ENCODE data around the gene SMC6.

Gene SMC6

DNA sequence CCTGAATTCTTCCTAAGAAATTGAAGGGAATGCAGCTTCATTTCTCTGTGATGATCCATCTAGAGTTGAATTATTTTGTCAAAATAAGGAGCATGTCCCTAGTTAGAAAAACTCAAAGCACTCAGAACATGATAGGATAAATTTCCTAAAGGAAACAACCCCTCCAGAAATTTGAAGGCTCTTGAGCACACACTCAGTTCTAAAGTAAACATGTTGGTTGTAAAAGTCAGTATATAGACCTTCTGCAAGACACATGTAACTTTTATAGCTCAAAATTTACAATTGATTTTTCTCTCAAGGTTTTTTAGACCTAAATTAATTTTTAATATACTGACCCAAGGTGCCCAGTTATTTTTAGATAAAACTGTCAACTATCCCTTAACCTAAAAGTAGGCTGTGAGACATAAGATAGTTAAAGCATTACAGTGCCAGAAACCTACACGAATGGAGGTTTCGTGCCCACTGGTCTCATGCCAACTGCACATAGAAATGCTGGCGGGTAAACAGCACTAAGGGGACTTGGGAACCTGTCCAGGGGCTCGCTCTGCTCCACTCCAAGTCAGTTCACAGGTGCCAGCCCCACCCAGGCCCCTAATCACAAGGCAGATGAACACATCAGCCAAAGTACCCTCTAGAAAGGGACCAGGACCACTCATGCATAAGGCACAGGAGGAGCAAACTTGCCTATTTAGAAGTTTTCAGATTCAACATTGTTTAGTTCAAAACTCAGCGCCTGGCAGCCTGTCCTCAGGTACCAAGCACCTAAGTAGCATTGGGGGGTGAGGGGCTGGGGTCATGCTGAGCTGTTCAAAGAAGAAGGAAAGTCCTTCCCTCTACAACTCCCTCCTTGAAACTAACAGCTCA is 106.5 kb downstream of the SMC6 start:
- no peak for DNase-seq

DNA sequence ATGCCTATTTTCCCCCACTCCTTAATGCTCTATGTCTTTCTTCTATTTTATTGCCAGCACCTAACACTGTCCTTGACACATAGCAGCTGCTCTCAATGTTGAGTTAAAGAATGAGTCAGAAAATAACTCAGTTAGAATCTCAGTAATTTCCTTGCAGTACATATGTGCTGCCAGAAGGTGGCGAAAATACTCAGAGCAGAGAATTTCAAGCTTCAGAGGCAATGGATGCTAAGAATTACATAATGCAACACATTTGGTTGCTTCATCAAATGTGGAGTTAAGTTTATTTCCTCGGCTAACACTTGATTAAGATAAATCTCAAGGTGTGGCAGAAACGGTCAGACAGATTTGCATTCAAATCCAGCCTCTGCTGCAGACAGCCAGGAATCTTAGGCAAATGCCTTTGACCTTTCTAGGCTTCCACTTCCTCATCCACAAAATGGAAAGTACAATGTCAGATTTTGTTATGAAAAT is 107.5 kb downstream of the SMC6 start:
- peak in 3 of 5 donors; percentile 6 to 69 (median 18) for DNase-seq

DNA sequence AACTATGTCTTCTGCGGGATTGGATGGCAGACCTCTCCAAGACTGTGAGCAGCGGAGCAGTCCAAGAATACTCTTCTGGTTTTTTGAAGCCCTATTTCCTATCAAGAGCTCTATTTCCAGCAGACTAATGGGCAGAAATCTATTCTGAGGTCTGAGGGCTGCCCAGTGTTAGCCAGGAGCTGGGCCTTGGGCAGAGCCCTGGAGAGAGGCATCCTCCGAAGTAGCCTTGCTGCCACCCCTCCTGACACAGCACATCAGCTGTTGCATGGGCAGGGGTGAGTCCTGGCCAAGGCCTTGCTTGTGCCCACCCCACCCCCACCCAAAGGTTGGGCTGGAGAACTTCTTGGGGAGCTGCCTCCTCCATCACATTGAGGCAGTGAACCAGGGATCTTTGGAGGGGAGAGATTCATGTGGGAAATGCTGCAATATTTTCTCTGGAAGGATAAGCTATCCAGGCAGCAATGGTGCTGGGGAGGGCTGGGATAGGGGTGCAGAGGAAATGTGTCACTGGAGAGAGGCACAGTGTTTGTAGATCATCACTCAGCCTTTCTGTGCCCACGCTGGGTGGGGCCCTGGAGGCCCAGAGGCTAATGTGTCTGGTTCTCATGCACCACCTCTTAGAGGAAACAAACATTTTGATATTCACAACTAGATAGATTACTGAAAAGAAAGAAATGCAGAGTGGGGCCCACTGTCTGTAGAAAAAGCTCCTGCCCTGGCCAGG is 108.5 kb downstream of the SMC6 start:
- no peak for DNase-seq

DNA sequence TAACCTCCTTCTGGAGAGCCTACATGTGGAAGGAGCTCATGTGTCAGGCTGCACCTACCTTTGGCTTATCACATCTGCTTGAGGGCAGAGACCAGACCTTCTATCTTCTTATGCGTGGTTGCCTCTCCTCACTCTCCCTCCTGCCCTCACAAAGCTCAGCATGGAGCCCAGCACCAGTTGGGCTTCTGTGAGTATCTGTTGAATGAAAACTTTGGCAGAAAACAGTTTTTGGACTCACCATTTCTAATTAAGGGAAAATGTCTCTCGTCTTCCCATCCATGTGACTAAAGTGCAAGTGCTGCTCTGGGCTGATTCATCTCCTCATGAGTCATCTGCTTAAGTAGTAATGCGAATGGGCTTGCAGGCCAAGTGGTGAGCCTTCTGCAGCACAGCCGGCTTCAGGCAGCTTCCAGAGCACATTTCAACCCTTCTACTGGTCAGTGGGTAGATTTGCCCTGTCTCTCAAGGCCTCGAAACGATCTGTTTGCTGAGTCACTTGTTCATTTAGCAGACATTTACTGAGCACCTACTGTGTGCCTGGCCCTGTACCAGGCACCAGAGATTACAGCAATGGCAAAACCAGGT is 110.5 kb downstream of the SMC6 start:
- peak in 1 of 5 donors; percentile 18 for DNase-seq

DNA sequence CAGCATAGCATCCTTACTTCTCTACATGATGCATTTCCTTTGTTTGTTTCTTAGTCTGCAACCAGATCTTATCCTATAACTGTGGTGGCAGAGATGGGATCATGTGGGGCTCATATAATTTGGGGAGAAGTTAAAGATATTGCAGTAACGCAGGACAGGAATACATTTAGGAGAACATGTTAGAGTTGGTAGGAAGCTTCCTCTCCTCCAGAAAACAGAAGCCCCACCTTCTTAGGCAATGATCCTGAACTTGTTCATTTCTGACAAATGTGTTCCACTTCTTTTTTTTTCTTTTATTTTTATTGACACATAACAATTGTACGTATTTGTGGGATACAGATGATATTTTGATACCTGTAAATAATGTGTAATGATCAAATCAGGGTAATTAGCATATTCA is 113.2 kb downstream of the SMC6 start:
- no peak for DNase-seq

DNA sequence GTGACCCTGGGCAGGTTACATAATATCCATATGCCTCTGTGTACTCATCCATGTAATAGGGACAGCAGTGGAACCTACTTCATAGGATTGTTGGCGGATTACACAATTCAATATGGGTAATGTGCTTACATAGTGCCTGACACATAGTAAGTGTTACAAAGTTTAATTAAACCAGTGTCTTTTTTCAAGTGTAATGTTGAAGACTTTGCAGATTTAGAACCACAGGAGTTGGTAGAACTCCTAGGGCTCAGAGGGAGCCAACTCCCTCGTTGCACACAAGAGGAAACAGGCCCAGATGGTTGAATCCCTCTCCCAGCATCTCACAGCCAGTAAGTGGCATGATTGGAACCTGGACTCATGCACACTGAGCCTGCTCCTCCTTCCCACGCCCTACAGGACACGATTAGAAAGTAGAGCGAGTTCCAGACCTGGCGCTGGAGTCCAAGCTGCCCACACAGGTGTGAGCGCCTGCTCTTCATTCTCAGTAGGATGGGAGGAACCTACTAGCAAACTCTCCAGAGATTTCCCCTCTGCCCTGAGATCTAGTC is 115.3 kb downstream of the SMC6 start:
- DNase-seq: no peak

DNA sequence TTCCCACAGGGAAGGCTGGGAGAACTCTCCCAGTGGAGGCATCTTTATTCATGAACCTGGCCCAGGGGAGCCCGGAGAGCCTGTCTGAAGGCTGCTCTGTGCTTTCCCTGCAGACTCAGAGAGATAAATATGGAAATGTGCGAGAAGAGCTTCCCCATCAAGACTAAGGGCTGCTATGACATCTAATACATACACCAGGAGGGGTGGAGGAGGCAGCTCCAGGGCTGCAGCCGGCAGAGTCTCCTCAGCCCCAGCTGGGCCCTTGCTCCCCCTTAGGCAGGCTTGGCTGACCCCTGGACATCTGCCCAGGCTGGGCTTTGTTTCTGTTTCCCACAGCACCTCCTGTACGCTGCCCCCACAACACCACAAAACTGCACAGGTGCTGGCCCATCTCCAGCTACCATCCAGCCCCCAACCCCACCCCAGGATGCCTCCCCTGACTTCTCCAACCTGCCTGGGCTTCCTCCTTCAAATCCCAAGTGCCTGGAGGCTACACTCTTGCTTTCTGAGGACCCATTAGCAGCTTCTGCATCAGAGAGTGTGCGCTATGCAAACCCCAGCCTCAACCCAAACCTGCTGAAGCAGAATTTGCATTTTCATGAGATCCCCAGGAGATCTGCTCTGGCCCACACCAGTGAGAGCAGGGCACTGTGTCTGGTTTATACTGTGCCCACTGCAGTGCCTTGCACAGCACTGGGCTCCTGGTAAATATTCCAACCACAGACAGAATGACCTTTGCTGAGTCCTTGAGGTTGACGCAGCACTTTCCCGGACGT is 116.3 kb downstream of the SMC6 start:
- no peak for DNase-seq

DNA sequence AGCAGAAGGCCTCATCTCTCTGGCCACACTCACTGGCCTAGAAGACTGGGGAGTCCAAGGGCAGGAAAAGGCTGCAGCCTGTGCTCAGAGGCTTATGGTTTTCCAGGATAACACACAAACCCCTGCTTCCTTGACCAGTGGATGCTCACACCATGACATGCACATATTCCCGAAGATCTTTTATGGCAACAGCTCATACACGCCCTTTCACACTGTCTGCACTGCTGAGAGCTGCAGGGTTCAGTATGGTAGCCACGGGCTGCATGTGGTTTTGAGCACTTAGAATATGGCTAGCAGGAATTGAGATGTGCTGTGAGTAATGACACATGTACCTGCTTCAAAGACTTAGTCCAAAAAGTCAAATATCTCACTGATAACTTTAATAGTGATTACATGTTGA is 117.4 kb downstream of the SMC6 start:
- no peak for DNase-seq

DNA sequence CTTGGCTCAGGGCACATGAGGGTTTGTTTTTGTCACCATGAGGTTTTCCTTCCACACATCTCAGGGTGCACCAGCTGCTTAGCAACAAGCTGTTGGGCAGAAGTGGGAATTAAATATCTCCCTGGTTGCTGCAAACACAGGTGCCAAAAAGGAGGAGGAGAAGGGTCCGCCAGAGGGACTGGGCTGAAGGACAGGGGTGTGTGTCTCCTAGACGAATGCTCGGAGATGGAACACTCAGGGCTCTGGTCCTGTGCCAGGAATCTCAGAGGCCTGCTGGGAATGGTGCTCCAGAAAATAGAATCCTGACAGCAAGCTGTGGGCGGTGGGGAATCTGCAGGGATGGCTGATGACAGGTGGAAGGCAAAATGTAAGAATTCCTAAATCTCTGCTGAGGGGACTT is 118.6 kb downstream of the SMC6 start:
- no peak for DNase-seq

DNA sequence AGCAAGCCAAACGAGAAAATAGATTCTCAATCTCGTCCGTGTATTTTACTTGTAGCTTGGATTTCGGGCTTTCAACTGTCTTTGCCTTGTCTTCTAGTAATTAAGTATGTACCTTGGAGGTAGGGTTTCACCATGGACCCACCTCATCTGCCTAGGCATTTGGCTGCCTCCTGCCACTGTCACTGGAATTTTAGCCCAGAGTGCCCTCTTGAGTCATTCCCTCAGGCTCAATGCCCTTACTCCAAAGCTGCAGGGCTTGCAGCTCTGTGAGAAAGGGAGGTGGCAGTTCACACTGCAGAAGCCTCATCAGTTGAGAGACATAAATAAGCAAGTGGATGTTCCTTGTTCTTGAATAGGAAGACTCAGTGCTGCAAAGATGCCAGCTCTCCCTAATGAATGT is 123.5 kb downstream of the SMC6 start:
- DNase-seq: no peak

DNA sequence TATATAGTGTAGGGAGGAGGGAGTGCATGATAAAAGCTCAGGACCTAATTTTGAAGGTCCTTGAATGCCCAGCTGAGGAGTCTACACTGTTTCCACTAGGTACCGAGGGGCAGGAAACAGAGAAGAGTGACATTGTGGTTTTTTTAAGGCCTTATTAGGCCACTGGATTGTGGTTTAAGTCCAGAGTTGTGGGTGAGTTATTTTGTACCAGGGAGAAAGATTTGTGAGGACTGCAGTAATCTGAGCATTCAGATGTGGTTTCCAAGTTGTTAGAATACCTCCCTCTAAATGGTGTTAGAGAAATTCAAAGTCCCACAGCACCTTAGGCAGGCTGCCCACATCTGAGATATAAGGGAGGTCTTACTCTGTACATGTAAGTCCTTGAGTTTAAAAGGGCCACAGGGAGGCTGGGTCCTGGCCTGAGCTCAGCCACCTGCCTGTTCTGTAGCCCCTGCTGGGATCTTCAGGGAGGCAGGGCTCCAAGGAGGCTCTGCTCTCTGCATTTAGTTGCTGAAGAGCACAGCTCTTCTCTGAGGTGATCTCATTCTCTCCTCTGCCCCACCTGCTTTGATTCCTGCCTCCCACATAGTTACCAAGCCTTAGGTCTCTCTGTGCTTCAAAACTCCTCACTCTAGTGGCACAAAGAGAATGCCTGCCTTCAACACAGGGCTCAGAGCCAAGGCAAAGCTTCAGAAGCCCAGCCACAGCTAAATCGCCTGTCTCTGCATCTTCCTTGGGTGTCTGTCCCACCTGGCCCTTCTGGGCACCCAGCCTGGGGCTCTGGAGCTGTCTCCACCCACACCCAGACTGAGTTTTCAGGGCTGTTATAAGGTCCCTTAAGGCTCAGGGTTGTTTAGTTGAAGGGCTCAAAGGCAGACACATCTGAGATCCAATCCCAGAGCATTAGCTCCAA is 125.0 kb downstream of the SMC6 start:
- DNase-seq: no peak

DNA sequence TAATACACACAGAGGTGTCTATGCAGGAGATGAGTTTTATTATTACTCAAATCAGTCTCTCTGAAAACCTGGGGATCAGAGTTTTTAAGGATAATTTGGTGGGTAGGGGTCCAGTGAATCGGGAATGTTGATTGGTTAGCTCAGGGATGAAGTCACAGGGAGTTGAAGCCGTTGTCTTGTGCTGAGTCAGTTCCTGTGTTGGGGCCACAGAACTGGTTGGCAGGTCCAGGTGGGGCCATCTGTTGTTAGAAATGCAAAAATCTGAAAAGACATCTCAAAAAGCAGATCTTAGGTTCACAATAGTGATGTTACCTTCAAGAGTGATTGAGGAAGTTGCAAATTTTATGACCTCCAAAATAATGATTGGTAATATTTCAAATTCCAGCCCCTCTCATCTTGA is 126.2 kb downstream of the SMC6 start:
- no peak for DNase-seq

DNA sequence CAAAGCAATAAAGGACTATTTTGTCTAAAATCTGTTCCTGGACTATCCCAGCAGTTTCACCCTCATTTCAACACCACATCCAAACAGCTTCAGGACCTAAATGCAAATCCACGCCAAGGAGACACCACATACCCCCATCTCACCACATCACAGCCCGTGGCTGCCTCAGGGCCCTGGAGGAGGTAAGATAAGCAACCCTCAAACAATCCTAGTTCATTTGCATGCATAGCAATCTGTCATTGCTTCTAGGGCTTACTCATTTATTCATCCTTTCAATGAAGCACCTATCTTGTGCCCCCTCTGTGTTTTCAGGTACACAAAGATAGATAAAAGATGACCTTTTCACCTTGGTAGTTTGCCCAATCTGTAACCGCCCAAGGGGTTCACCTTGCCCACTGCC is 126.6 kb downstream of the SMC6 start:
- no peak for DNase-seq

DNA sequence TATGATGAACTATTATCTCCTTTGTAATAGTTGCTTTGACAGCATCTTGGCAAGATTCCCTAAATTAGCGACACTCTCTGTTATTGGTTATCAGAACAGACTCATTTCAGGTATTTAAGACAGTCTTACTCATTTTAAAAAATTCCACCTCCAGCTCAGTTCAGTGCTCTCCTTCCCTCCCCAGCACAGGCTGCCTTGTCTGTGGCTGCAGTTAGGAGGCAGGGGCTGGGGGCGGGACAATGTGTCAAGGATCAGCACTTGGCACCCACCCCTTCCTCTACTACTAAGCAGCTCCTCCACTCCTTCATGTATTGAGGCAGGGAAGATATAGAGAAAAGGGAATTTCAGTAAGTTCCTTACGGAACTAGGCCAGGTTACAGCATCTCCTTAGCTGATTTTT is 128.2 kb downstream of the SMC6 start:
- no peak for DNase-seq

DNA sequence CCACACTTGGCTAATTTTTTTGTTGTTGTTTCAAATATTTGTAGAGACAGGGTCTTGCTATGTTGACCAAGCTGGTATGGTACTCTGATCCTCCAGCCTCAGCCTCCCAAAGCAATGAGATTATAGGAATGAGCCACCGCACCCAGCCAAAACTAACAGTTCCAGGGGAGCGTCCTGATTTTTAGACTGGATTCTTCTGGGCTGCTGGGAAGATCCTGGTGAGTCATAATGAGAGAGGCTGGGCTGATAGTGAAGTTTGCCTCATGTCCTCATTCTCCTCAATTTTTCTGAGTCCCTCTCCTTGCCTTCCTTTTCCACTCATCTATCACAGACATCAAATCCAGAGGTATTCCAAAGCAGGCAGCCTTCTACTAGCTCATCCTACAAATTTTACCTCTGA is 131.8 kb downstream of the SMC6 start:
- DNase-seq: no peak

DNA sequence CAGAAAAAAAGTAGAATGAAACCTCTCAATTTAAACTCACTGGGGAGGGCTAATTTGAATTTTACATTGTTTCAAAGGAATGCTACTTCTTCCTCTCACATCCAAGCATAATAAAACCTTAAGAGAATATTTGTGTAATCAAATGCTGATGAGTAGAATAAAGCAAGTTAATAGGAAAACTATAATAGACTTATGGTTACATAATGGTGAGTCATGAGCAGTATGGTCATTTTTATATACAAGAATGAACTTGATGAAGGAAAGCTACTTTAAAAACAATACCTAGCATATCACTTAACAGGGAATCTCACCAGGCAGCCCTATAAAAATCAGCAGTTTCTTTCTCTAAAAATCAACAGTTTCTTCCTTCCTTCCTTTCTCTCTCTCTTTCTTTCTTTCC is 132.8 kb downstream of the SMC6 start:
- no peak for DNase-seq

DNA sequence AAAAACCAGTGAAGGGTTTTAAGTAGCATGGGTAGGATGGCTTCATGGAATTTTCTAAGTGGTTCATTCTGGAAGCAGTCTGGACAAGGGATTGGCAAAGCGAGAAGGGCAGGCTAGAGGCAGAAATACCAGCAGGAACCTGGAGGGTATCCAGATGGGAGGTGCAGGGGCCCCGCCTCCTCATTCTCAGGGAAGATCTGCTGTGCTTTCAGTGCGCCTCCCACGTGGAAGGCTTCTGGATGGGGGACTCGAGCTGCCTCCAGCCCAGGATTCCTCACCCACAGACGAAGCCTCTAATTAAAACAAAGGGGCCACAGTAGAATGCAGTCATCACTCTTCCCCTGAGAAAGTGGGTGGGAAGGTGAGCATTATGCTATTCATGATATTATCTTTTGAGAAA is 133.3 kb downstream of the SMC6 start:
- no peak for DNase-seq

DNA sequence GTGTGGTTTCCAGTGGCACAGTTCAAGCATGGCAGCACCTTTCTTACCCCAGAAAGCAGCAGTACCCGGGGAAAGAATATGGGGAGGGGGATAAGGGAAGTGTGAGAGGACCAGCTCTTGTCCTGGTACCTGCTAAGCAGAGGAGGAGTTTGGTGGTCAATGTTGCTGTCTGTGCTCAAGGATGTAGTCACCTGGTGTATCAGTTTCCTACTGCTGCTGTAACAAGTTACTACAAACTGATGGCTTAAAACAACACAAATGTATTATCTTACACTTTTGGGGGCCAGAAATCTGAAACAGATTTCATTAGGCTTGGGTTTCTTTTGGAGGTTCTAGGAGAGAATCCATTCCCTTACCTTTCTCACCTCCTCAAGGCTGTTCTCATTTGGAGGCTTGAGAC is 135.7 kb downstream of the SMC6 start:
- no peak for DNase-seq

DNA sequence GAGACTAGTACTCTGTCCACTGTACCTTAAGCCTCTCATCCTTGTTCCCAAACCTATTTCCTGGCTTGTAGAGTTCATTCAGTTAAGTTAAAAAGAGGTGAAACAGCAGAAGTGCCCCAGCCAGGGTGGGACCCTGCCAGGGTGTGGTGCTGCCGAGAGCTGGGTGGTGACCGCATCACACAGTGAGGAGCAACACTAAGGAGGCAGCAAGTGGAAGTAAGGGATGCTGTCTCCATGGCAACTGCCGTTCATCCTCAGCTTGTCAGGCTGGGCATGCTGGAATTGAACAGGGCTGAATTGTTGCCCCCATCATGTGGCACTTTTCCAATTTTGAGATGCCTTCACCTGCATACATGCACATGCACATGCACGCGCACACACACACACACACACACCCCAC is 136.1 kb downstream of the SMC6 start:
- DNase-seq: no peak

DNA sequence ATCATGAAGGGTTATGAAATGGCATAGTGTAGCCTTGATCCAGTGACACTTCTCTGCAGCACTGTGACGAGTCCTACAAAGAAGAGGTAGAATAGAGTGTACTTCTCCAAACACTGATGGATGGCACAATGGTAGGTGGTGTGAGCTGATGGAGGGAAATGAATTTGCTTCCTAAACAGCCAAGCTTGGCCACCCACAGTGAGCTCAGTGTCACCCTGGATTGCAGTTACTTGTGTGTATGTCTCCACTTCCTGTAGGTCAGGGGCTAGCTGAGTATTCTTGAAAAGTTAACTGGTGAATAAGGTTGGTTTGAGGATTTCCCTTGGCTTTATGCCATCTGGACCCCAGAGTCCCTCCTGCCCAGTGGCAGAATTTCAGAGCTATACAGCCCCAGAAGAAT is 137.2 kb downstream of the SMC6 start:
- DNase-seq: no peak

DNA sequence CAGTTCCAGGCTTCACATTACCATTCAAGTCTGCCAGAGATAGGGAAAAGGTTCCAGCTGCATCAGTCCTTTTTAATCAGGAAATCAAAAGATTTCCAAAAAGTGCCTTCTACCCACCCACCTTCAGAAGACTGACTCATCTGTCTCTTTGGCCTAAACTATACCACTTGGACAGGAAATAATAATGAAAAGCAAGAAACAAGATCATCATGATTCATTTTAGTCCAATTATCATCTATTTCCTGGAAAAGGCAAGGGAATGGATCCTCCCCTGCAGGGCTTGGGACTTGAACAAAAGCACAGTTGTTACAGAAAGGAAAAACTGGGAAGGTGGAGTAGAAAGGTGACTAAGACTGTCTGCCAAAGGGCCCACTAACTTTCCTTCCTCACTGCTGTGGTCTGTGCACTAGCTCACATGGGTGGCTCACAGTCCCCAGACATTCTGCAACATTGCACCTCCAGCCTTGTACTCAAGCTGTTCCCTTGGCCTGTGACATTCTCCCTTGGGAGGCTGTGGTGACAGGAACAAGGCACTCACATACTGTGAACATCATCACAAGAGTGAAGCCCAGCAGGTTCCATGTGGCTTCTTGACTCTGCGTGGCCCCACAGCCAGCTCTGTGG is 137.8 kb downstream of the SMC6 start:
- DNase-seq: no peak
